ENCODE measurements around the gene XYLT1.

XYLT1 gene

GRCh38 chr16:17302214-17302613, 168.5 kb downstream of the XYLT1 start:
- DNase-seq = no peak

- peak; percentile 71 for DNase-seq
Observed at GRCh38 chr16:17301593-17302135, 169.1 kb downstream of the XYLT1 start.

GRCh38 chr16:17301184-17301583, 169.6 kb downstream of the XYLT1 start:
- DNase-seq = no peak

GRCh38 chr16:17299790-17300189, 171.0 kb downstream of the XYLT1 start:
- DNase-seq = no peak

- no peak for DNase-seq
Observed at GRCh38 chr16:17298238-17298637, 172.5 kb downstream of the XYLT1 start.

- DNase-seq = no peak
Observed at GRCh38 chr16:17296431-17296830, 174.3 kb downstream of the XYLT1 start.

GRCh38 chr16:17295948-17296347, 174.8 kb downstream of the XYLT1 start:
- no peak for DNase-seq

- no peak for DNase-seq
Observed at GRCh38 chr16:17294856-17295255, 175.9 kb downstream of the XYLT1 start.

- DNase-seq = peak; percentile 67
Observed at GRCh38 chr16:17293813-17294558, 176.8 kb downstream of the XYLT1 start.

GRCh38 chr16:17291289-17291688, 179.5 kb downstream of the XYLT1 start:
- no peak for DNase-seq

- no peak for DNase-seq
Observed at GRCh38 chr16:17289674-17290635, 180.8 kb downstream of the XYLT1 start.

GRCh38 chr16:17289050-17289449, 181.7 kb downstream of the XYLT1 start:
- no peak for DNase-seq

- DNase-seq = no peak
Observed at GRCh38 chr16:17287166-17287800, 183.5 kb downstream of the XYLT1 start.

GRCh38 chr16:17286443-17286842, 184.3 kb downstream of the XYLT1 start:
- no peak for DNase-seq

- no peak for DNase-seq
Observed at GRCh38 chr16:17283016-17283415, 187.7 kb downstream of the XYLT1 start.

GRCh38 chr16:17282247-17282646, 188.5 kb downstream of the XYLT1 start:
- DNase-seq = no peak

- DNase-seq = no peak
Observed at GRCh38 chr16:17281052-17281451, 189.7 kb downstream of the XYLT1 start.

GRCh38 chr16:17278988-17279387, 191.8 kb downstream of the XYLT1 start:
- DNase-seq = no peak

- peak; percentile 32 for DNase-seq
Observed at GRCh38 chr16:17277981-17278381, 192.8 kb downstream of the XYLT1 start.

GRCh38 chr16:17276610-17277009, 194.2 kb downstream of the XYLT1 start:
- DNase-seq = no peak

- DNase-seq = no peak
Observed at GRCh38 chr16:17276010-17276530, 194.7 kb downstream of the XYLT1 start.

- no peak for DNase-seq
Observed at GRCh38 chr16:17275076-17276009, 195.4 kb downstream of the XYLT1 start.
